ENCODE measurements around the gene ZNF333.
"Not testable (repeated sequence)": the region's sequence is repeated elsewhere in the genome, so short reads cannot be mapped to it uniquely, and the experiment has no call there.

ZNF333 gene

DNA sequence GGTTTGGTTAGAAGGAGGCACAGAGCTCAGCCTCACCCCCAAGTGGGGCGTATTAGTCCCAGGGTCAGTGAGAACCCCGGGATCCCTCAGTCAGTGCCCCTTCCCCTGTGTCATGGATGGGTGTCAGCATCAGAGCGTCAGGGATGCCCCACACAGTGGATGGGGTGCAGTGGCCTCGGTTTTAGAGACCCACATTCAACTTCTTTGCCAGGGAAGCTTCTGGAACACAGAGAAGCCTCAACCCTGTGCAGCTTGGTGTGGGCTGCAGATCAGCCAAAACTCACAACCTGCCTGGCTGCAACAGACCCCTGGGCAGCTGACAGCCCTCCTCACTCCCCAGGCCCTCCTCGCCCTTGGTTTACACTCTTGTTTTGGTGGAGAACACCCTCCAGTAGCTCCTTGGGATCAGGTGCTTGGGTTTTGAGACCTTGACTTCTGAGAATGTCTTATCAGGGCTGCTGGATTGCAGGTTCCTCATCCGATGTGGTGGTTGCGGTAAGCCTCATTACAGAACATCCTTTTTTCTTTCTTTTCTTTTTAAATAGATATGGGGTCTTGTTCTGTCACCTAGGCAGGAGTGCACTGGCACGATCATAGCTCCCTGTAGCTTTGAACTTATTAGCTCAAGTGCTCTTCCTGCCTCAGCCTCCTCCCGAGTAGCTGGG, 11.0 kb downstream of the ZNF333 start:
- DNase-seq = no peak

DNA sequence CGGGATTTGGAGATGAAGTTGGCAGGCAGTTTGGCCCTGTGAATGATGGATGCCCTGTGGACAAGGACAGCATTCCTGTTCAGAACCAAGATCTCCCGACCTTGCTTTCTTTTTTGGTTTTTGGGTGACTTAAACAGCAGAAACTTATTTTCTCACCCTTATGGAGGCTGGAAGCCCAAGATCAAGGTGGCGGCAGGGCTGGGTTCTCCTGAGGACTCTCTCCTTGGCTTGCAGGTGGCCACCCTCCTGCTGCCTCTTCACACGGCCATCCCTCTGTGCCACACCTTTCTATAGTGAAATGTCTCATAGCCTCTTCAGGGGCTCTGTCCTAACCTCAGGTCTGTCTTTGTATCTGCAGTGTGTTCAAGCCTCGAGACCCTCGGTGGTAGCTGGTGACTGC, 14.0 kb downstream of the ZNF333 start:
- no peak for DNase-seq

DNA sequence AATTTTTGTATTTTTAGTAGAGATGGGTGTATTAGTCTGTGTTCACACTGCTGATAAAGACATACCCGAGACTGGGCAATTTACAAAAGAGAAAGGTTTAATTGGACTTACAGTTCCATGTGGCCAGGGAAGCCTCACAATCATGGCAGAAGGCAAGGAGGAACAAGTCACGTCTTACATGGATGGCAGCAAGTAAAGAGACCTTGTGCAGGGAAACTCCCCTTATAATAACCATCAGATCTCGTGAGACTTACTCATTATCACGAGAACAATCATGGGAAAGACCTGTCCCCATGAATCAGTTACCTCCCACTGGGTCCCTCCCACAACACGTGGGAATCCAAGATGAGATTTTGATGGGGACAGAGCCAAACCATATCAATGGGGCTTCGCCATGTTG, 14.6 kb downstream of the ZNF333 start:
- DNase-seq = no peak

DNA sequence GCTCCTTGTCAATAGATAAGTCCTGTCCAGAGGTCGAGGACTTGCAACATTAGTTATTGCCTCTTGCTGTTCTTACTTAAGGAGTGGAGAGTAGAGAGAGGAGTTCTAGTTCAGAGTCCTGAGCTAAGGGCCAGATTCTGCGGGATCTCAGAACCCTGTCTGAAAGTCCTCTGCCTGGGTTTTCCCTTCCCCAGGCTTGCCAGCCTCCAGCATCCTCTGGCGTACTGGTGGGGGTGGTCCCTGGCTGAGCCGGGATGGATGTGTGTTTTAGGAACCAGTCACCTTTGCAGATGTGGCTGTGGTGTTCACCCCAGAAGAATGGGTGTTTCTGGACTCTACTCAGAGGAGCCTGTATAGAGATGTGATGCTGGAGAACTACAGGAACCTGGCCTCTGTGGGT, 26.0 kb downstream of the ZNF333 start:
- no peak for DNase-seq

DNA sequence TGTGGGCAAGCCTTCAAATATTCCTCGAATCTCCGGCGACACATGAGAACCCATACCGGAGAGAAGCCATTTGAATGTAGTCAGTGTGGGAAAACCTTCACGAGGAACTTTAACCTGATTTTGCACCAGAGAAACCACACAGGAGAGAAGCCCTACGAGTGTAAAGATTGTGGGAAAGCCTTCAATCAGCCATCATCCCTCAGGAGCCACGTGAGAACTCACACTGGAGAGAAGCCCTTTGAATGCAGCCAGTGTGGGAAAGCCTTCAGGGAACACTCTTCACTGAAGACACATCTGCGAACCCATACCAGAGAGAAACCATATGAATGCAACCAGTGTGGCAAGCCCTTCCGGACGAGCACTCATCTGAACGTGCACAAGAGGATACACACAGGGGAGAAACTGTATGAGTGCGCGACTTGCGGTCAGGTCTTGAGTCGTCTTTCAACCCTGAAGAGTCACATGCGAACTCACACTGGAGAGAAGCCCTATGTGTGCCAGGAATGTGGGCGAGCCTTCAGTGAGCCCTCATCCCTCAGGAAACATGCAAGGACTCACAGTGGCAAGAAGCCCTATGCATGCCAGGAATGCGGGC, 28.8 kb downstream of the ZNF333 start:
- no peak for DNase-seq

DNA sequence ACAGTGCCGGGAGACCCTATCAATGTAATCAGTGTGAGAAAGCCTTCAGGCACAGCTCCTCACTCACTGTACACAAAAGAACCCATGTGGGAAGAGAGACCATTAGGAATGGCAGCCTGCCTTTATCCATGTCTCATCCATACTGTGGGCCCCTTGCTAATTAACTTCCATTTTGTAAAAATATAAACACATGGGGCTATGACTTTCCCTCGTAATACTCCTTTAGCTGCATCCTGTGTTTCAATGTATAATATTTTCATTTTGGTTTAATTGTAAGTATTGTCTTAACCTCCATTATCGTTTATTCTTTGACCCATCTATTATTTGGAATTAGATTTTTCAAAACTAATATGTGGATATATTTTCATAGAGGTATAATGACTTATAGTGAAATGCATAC, 29.3 kb downstream of the ZNF333 start:
- no peak for DNase-seq

DNA sequence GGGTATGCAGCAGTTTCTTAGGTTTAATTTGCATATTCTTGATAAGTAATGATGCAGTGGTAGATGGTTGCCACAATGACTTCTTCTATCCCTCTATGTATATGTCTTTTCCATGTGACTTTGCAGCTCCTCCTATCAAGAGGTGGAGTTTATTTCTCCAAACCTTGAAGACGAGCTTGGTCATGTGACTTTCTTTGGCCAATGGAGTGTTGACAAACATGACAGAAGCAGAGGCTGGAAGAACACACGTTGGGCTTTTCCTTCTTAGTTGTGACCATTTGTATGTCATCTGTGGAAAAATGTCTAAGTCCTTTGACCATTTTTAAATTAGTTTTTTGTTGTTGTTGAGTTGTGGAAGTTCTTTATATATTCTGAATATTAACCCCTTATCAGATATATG, 32.3 kb downstream of the ZNF333 start:
- DNase-seq = no peak

DNA sequence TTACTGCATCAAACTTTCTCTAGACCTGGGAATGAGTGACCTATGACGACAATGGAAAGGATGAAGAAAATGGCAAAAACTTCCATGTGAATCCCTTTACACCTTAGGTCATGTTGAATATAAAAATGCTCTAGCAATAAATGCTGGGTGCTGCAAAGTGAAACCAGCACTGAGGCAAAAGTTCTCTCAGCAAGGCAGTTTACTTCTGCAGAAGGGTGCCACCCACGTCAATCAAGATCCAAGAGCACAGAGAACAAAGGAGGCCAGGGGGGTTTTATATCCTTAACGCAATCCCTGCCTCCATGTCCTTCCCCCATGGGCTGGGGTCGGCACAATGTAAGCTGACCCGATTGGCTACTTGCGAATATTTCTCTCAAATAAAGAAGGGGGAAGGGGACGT, 38.7 kb downstream of the ZNF333 start:
- no peak for DNase-seq

DNA sequence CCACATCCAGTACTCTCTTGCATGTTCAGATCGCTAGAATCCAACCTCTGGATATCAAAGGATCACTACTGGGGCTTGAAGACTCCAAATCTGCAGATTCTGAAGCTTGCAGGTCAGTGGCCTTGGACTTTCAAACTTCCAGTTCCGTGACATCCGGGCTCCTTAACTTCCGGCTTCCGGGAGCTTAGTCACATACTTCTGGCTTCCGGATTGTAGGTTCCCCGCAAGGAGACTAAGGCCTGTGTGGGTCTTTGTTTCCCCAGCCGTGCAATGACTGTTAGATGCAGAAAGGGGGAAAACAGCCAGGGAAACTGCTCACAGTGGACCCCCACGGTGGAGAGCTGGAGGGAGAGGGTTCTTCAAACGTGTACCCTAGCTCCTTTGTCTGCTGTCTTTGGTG, 41.4 kb downstream of the ZNF333 start:
- no peak for DNase-seq

DNA sequence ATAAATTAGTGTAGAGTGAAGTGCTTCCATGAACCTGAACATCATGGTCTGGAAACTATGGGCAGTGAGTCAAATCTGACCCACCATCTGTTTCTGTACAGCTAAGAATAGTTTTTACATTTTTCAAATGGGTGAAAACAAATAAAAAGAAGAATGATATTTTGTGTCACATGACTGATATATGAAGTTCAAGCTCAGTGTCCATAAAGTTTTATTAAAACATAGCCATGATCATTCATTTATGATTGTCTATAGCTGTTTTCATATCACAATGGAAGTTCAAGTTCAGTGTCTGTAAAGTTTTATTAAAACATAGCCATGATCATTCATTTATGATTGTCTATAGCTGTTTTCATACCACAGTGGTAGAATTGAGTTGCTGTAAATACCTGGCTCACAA, 42.7 kb downstream of the ZNF333 start:
- no peak for DNase-seq

DNA sequence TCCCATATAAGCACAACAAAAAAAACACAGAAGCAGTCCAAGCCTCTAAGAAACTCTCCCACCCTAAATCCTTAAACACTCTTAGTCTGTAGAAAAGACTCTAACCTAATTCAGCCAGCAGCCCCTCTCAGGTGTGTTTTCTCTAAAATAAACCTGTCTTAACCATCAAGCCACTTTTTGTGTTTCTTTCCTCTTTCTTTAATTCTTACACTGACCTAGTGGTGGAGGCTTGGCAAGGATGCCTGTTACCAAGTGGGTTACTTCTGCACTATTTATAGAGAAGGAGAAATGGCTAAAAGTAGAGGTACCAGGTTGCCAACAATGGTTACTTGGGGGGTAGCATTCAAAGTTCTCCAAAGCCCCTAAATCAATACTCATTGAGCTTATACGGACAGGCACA, 43.7 kb downstream of the ZNF333 start:
- no peak for DNase-seq

DNA sequence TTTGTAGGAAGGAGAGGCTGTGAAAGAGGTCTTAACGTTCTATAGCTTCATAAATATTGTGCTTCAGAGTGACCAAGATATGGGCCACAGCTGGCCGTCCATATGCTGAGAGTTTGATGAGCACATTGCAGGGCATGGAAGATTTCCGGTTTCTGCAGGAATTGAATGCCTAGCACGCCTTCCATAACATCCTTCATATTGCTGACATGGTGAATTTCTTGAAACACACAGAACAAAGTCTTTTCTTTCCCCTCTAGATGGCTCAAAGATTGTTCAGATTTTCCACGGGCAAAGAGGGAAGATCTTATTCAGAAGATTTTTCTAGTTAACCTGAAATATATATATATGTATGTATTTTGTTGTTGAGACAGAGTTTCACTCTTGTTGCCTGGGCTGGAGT, 46.1 kb downstream of the ZNF333 start:
- no peak for DNase-seq

DNA sequence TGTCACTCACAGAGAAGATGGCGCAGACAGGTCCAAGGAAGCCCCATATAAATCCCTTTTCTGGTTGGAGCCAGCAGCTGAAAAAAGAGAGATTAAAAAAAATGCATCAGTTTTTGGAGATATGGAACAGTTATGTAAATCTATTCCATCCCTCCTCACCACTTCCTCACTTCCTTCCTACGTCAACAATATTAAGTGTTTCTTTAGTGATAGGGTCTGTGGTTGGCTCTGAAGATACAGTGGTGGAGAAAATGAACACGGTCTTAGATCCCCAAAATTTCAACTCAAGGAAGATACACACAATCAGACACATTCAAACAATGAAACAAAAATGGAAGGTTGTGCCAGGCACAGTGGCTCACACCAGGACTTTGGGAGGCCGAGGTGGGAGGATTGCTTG, 57.0 kb downstream of the ZNF333 start:
- DNase-seq = no peak

DNA sequence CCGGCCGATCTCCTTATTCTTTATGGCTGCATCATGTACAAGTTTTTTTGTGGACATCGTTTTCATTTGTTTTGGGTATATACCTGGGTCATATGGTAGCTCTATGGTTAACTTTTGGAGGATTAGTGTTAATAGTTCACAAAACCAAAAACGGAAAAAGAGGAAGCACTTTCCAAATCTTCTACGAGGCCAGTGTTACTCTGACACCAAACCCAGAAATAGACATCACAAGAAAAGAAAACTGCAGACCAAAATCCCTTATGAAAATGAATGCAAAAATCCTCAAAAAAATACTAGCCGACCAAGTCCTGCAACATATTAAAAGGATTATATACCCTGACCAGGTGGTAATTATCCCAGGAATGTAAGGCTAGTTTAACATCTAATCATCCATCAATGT, 58.8 kb downstream of the ZNF333 start:
- no peak for DNase-seq

DNA sequence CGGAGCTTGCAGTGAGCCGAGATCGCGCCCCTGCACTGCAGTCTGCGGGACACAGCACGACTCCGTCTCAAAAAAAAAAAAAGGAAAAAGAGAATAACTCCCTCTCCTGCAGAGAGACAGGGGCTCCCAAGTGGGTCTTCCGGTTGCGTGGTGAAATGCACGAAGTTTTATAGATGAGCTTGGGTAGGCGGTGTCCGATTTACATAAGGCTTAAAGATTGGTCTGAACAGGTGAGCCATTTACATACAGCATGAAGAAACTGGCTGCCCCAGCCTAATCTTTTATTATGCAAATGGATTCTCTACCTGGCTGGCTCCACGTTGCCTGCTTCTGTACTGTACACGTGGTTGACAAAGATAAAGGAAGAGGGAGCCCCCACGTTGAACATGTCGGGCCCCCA, 69.0 kb downstream of the ZNF333 start:
- DNase-seq = no peak

DNA sequence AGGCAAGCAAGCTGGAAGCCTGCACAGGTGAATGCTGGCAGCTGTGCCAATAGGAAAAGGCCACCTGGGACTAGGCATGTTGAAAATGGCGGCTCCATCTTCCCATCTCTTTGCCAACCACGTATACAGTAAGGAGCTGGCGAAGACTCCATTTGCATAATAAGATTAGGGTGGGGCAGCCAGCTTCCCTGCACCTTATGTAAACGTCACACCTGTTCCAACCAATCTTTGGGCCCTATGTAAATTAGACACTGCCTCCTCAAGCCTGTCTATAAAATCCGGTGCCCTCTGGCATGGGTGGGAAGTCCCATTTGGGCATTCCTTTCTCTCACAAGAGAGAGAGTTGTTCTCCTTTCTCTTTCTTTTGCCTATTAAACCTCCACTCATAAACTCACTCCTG, 71.8 kb downstream of the ZNF333 start:
- no peak for DNase-seq

DNA sequence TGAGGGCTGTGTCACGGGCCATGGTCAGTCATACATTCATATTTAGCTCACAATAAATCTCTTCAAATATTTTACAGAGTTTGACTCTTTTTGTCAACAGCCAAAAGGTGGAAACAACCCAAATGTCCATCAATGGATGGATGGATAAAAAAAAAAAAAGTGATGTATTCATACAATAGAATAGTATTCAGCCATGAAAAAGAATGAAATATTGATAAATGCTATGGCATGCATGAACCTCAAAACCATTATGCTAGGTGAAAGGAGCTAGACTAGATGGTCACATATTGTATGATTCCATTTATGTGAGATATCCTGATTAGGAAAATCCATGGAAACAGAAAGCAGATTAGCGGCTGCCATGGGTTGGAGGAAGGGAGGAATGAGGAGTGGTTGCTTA, 72.3 kb downstream of the ZNF333 start:
- DNase-seq = no peak

DNA sequence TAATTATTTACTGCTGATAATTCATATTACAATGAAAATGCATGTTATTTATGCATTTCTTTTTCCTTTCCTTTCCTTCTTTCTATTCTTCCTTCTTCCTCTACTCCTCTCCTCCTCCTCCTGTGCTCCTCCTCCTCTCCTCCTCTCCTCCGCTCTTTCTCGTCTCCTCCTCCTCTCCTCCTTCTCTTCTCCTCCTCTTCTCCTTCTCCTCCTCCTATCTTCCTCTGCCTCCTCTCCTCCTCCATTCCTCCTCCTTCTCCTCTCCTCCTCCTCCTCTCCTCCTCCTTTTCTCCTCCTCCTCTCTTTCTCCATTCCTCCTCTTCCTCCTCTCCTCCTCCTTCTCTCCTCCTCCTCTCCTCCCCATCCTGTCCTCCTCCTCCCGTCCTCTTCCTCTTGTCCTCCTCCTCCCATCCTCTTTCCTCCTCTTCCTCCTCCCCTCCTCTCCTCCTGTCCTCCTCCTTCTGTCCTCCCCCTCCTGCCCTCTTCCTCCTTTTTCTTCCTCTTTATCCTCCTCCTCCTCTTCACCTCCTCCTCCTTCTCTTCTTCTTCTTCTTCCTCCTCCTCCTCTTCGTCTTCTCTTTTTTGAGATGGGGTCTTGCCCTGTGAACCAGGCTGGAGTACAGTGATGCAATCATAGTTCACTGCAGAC, 73.8 kb downstream of the ZNF333 start:
- DNase-seq = no peak

DNA sequence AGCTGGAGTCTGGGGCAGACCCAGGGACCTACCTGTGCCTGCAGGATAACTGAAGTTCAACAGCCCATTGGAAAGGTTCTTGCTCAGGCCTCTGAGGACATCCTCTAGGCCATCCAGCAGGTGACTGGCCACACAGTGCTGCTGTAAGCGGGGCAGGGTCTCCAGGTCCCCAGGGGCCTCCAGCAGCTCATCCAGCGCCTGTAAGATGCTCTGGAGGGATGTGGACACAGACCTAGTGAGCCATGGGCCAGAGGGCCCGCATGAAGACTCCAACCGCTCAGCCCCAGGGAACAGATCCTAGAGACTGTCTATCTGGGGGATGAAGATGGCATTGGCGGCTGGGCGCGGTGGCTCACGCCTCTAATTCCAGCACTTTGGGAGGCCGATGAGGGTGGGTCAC, 74.6 kb downstream of the ZNF333 start:
- no peak for DNase-seq

DNA sequence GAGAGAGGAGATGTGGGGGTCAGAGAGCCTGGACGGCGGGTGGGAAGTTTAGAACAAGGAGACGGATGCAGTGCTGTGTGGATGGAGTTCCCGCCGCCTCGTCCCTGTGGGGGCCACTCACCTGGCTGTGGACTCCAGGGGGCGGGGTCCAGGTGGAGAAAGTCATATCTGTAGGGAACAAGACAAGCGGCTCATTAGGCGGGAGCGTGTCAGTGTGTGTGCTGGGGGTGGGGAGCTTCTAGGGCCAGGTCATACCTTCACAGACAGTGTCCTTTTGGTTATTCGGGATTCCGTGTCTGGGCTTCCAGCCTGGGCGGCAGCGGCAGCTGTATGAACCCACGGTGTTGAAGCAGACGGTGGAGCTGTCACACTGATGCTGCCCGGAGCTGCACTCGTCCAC, 75.6 kb downstream of the ZNF333 start:
- not testable (repeated sequence) for DNase-seq

DNA sequence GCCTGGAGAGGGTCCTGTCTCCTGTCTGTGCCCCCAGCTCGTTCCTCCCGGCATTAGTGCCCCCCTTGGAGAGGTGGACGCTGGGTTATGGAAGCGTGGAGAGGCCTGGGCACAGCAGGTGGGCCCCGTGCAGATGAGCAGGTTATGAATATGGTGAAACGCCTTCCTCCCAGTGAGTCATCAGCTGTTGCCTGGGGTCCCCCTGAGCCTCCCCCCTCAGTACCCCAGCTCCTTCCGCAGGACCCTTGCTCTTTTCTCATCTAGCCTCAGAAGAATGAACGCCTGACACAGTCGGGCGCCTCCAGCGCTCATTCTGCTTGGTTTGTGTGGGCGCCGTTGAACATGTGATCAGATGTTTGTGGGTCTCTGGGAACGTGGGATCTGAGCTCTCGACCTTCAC, 76.0 kb downstream of the ZNF333 start:
- not testable (repeated sequence) for DNase-seq

DNA sequence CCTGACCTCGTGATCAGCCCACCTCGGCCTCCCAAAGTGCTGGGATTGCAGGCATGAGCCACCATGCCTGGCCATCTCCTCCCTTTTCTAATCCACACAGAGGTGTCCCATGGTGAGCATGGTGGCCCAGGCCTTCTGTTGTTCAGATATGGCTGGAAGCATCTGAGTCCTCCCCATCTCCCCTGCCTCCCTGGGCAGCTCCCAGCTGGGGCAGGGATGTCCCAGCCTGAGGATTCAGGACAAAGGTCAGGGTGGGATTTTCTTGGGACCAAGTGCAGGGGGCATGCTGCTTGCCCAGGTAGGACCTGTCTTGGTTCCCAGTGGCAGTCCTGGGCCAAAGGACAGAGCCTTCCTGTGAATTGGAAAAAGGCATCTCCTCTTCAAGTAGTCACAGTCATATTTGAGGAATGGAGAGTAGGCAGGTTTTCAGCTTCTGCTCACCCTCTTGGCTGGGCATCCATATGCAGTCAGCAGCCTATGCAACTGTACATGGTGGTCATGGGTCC, 77.7 kb downstream of the ZNF333 start:
- no peak for DNase-seq

DNA sequence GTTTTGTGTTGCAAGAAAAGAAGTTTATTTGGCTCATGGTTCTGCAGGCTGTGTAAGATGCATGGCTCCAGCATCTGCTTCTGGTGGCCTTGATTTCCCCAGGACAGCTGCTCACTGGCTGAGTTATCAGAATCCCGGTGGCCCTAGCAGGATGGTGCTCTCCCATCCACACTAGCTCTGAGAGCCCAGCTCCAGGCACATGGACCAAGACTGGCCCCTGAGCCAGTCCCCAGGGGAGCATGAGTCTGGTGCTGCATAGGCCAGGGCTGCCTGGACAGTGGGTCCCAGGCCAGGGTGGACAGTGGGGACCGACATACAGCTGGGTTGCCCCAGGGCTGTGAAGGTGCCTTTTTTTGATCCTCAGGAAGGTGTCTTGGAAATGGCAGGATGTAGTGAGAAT, 78.2 kb downstream of the ZNF333 start:
- DNase-seq = no peak

DNA sequence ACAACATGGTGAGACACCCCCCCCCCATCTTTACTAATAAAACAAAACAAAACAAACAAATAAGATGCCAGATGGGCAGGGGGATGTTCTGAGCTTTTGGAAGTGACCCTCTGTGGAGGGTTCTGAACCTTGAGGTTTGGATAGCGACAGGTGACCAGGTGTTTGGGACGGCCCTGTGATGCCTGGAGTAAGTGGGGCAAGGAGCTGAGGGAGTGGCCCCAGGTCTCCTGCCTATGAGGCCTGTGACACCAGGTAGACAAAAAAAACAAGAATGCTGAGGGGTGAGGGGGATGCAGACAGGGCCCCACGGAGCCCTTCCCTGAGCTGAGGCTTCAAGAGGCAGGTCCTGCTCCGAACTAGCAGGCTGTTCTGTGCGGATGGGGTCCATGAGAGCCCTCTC, 79.4 kb downstream of the ZNF333 start:
- DNase-seq = no peak

DNA sequence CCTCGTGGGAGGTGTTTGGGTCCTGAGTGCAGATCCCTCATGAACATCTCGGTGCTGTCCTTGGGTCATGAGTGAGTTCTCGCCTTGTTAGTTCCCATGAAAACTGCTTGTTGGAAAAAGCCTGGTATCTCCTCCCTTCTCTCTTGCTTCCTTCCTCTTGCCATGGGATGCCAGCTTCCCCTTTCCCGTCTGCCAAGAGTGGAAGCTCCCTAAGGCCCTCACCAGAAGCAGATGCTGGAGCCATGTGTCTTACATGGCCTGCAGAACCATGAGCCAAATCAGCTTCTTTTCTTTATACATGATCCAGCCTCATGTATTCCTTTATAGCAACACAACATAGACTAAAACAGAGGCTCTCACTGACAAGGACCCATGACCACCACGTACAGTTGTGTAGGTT, 80.3 kb downstream of the ZNF333 start:
- DNase-seq = no peak
